IPS-20b (cell line): Measurements from ENCODE around the gene BTNL2.
A peak's percentile ranks its signal among the peaks of the same experiment; 100 is the strongest.
"Not testable (repeated sequence)": the region's sequence is repeated elsewhere in the genome, so short reads cannot be mapped to it uniquely, and the experiment has no call there.

Experiments
- H3K27ac ChIP-seq: one replicate; pipeline ENCODE4 v1.5.1; 2013; ENCODE audit warnings: low read length
- H3K27me3 ChIP-seq: 2 replicates; pipeline ENCODE4 v1.6.1; 2013; ENCODE audit warnings: mild to moderate bottlenecking, low read length, inconsistent platforms; ENCODE audit not compliant: insufficient read depth
- H3K36me3 ChIP-seq: 2 replicates; pipeline ENCODE4 v1.6.1; 2013; ENCODE audit warnings: low read depth, mild to moderate bottlenecking, inconsistent platforms, low read length, moderate library complexity; ENCODE audit not compliant: insufficient read depth
- H3K4me1 ChIP-seq: 2 replicates; pipeline ENCODE4 v1.6.1; 2013; ENCODE audit warnings: mild to moderate bottlenecking, control low read depth, inconsistent platforms, low read length, moderate library complexity; ENCODE audit not compliant: insufficient read depth
- H3K4me3 ChIP-seq: 2 replicates; pipeline ENCODE4 v1.5.1; 2013; ENCODE audit warnings: mild to moderate bottlenecking, low read length, inconsistent platforms
- H3K9ac ChIP-seq: 2 replicates; pipeline ENCODE4 v1.6.1; 2013; ENCODE audit warnings: low read depth, mild to moderate bottlenecking, inconsistent platforms, low read length, moderate library complexity
- H3K9me3 ChIP-seq: 2 replicates; pipeline ENCODE4 v1.6.1; 2013; ENCODE audit warnings: mild to moderate bottlenecking, low read depth, low read length, inconsistent platforms; ENCODE audit not compliant: insufficient read depth

Gene BTNL2

DNA sequence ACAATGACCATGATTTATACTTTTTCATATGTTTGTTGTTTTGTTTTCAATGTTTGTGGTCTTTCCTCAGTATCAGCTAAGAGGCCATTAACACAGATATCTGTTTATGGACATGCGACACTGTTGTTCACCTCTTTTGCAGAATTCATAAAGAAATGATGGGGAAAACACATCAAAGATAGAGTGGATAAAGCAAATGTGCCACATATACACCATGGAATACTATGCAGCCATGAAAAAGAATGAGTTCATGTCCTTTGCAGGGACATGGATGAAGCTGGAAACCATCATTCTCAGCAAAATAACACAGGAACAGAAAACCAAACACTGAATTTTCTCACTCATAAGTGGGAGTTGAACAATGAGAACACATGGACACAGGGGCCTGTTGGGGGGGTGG, 27.0 kb upstream of the BTNL2 start:
- H3K27ac ChIP-seq, H3K4me1 ChIP-seq, H3K36me3 ChIP-seq, H3K4me3 ChIP-seq, H3K9ac ChIP-seq, H3K27me3 ChIP-seq, H3K9me3 ChIP-seq: not testable (repeated sequence)

DNA sequence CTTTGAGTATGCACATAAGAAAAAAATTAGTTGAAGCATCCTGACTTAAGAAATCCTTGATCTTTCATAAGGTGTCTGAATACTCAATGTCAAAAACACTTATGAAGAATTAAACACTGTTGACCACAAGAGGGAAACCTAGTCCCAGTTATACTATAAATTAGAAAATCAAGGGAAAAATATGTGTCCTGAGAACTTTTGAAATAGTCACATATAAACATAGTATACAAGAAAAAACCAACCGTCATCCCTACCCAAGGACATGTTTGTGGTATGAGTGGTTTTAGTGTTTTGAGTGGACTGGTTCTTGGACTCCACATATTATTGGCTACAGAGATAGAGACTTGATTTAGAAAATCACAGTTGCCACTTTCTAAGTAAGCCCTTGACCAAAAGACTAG, 25.1 kb upstream of the BTNL2 start:
- H3K9me3 ChIP-seq, result no peaks in the 10 kb centered on the region
- H3K27me3 ChIP-seq, result no peaks in the 10 kb centered on the region
- H3K36me3 ChIP-seq, result no peaks in the 10 kb centered on the region
- H3K9ac ChIP-seq, result no peak overlapping the region
- no peaks in the 10 kb centered on the region for H3K4me1 ChIP-seq
- H3K4me3 ChIP-seq, result no peak overlapping the region
- H3K27ac ChIP-seq, result no peak overlapping the region

- H3K4me1 ChIP-seq, result no peaks in the 10 kb centered on the region
- H3K9me3 ChIP-seq, result no peaks in the 10 kb centered on the region
- H3K27ac ChIP-seq, result no peak overlapping the region
- no peak overlapping the region for H3K9ac ChIP-seq
- H3K36me3 ChIP-seq, result no peaks in the 10 kb centered on the region
- H3K4me3 ChIP-seq, result no peak overlapping the region
- no peaks in the 10 kb centered on the region for H3K27me3 ChIP-seq
Measured at GRCh38 chr6:32431142-32431541, 24.2 kb upstream of the BTNL2 start.

DNA sequence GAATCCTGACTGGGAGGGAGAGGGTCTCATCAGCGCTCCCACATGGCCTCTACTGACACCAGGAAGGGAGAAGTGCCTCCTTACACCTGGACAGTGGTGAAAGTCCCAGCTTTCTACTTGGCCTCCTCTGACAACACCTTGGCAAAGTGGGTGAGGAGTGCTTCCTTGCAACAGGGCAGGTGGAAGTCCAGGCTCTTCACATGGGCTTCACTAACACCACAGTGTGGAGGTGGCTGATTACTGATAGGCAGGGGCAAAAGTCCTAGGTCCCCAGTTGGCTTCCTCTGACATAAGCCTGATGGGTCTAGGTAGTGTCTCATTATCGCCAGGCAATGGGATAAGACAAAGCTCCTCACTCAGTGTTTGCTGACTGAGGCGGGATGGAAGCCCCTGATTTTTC, 23.2 kb upstream of the BTNL2 start:
- H3K36me3 ChIP-seq, result no peaks in the 10 kb centered on the region
- H3K27me3 ChIP-seq, result no peaks in the 10 kb centered on the region
- no peak overlapping the region for H3K27ac ChIP-seq
- no peaks in the 10 kb centered on the region for H3K9me3 ChIP-seq
- no peak overlapping the region for H3K4me3 ChIP-seq
- H3K9ac ChIP-seq, result no peak overlapping the region
- H3K4me1 ChIP-seq, result no peaks in the 10 kb centered on the region

- Histone ChIP-seq H3K4me1 (no peaks in the 10 kb centered on the region), H3K9me3 (no peaks in the 10 kb centered on the region), H3K4me3 (no peak overlapping the region), H3K27ac (no peak overlapping the region), H3K27me3 (no peaks in the 10 kb centered on the region), H3K36me3 (no peaks in the 10 kb centered on the region), H3K9ac (no peak overlapping the region)
Measured at GRCh38 chr6:32427934-32428474, 21.0 kb upstream of the BTNL2 start.

GRCh38 chr6:32427218-32427617, 20.2 kb upstream of the BTNL2 start:
- H3K27me3 ChIP-seq, result no peaks in the 10 kb centered on the region
- no peaks in the 10 kb centered on the region for H3K4me1 ChIP-seq
- no peak overlapping the region for H3K27ac ChIP-seq
- H3K9me3 ChIP-seq, result no peaks in the 10 kb centered on the region
- H3K9ac ChIP-seq, result no peak overlapping the region
- H3K4me3 ChIP-seq, result no peak overlapping the region
- no peaks in the 10 kb centered on the region for H3K36me3 ChIP-seq

DNA sequence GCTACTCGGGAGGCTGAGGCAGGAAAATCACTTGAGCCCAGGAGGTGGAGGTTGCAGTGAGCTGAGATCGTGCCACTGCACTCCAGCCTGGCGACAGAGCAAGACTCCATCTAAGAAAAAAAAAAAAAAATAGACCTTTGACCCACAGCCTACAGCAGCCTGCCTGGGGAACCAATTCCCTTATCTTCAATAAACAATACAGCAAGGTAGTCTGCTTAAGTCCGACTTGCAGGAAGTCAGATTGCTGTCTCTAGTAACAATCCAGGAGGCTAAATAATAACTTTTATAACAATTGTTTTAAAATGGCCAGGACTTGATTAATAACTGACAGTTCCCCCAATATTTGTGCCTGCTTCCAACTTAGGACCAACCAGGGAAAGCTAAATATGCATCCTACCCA, 19.4 kb upstream of the BTNL2 start:
- no peaks in the 10 kb centered on the region for H3K27me3 ChIP-seq
- no peak overlapping the region for H3K9ac ChIP-seq
- H3K9me3 ChIP-seq, result no peaks in the 10 kb centered on the region
- no peak overlapping the region for H3K4me3 ChIP-seq
- H3K36me3 ChIP-seq, result no peaks in the 10 kb centered on the region
- no peak overlapping the region for H3K27ac ChIP-seq
- no peaks in the 10 kb centered on the region for H3K4me1 ChIP-seq

GRCh38 chr6:32424589-32425300, 17.8 kb upstream of the BTNL2 start:
- Histone ChIP-seq H3K4me1 (no peaks in the 10 kb centered on the region), H3K9me3 (no peaks in the 10 kb centered on the region), H3K27me3 (no peaks in the 10 kb centered on the region), H3K27ac (no peak overlapping the region), H3K36me3 (no peaks in the 10 kb centered on the region), H3K4me3 (no peak overlapping the region), H3K9ac (no peak overlapping the region)

GRCh38 chr6:32416036-32416435, 9.1 kb upstream of the BTNL2 start:
- peak overlapping the region; percentile 43; the same call in 1 of the 2 replicates for H3K4me3 ChIP-seq
- H3K36me3 ChIP-seq, result no peaks in the 10 kb centered on the region
- no peak overlapping the region for H3K27ac ChIP-seq
- no peaks in the 10 kb centered on the region for H3K4me1 ChIP-seq
- no peak overlapping the region for H3K9ac ChIP-seq
- H3K9me3 ChIP-seq, result no peaks in the 10 kb centered on the region
- peaks cover 26% of the 10 kb centered on the region for H3K27me3 ChIP-seq

DNA sequence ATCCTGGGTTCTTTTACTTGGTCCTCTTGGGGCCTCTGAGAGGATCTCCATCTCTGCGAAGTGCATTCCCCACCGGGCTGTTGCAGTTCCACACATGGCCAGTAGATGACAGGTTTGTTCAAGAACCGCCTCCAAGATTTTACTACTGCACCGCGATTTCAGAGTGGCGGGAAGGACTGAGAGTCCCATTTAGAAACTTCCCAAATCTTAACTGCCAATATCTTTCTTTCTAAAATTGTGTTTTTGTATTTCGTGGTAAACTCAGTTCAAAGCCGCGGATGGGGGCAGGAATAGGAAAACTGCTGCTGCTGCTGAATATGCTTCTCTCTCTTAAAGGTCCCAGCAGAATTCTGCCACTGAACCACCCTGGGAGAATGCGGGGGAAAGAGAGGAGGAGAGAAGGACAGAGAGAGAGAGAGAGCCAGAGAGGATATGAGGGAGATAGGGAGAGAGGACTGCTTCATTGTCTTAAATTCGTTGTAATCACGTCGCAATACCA, 8.6 kb upstream of the BTNL2 start:
- no peaks in the 10 kb centered on the region for H3K4me1 ChIP-seq
- H3K9ac ChIP-seq, result no peak overlapping the region
- peaks cover 26% of the 10 kb centered on the region for H3K27me3 ChIP-seq
- no peaks in the 10 kb centered on the region for H3K36me3 ChIP-seq
- H3K4me3 ChIP-seq, result peak overlapping the region; percentile 43; the same call in 1 of the 2 replicates
- no peaks in the 10 kb centered on the region for H3K9me3 ChIP-seq
- no peak overlapping the region for H3K27ac ChIP-seq

DNA sequence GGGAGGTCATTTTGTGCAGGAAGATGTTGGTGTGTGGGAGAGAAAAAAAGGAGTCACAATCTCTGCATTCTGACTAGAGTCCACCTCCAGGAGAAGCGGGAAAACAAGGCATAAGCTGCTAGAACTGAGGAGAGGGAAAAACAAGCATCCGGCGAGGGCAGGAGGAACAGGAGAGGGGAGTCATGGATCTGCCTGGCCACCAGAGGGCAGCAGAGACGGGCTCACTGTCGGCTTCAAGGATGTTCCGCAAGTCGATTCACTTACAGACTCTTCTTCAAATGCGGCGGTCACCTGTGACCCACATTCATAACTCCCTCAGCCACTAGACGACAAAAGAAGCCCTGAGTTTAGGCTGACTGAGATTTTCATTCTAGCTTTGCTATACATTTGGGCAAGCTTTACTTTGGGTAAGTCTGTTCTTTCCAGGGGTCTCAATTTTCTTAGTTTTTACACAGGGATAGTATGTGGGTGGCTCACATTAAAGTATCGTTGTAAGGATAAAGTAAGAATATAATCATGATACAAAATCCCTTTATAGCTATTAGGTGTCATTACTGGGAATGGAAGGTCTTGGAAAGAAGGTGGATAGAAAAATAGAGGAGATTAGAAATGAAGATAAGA, 6.6 kb upstream of the BTNL2 start:
- no peaks in the 10 kb centered on the region for H3K9me3 ChIP-seq
- H3K9ac ChIP-seq, result 0 out of 2 replicates have a peak overlapping the region, but pooled peaks have one; percentile 47
- no peak overlapping the region for H3K4me3 ChIP-seq
- no peaks in the 10 kb centered on the region for H3K4me1 ChIP-seq
- H3K27me3 ChIP-seq, result peaks cover 26% of the 10 kb centered on the region
- no peak overlapping the region for H3K27ac ChIP-seq
- H3K36me3 ChIP-seq, result no peaks in the 10 kb centered on the region
